NB4 (cell line): Measurements from ENCODE around the gene IFTAP.

ENCODE experiments used
- DNase-seq: peaks from one replicate; pipeline ENCODE4 v3.0.0; 2010; ENCODE audit warnings: low read depth
- H3K4me3 ChIP-seq: one replicate; pipeline ENCODE4 v1.5.1; 2011; ENCODE audit warnings: mild to moderate bottlenecking, low read depth, low read length, moderate library complexity
- MYC ChIP-seq: IDR thresholded peaks from 2 replicates; pipeline ENCODE4 v1.6.1; 2011; ENCODE audit warnings: low read depth, low read length
- POLR2A ChIP-seq: IDR thresholded peaks from 2 replicates; pipeline ENCODE4 v1.6.1; 2011; ENCODE audit warnings: mild to moderate bottlenecking; ENCODE audit not compliant: insufficient read length; ENCODE audit errors: extremely low read depth
- TF ChIP-seq, protein P1 (sequence below): IDR thresholded peaks from one replicate; pipeline ENCODE4 v1.5.1; 2012; ENCODE audit warnings: low read depth, low read length
- TF ChIP-seq, protein P2 (sequence below): IDR thresholded peaks from 2 replicates; pipeline ENCODE4 v1.6.1; 2011; ENCODE audit warnings: low read depth, low read length

Gene IFTAP

DNA sequence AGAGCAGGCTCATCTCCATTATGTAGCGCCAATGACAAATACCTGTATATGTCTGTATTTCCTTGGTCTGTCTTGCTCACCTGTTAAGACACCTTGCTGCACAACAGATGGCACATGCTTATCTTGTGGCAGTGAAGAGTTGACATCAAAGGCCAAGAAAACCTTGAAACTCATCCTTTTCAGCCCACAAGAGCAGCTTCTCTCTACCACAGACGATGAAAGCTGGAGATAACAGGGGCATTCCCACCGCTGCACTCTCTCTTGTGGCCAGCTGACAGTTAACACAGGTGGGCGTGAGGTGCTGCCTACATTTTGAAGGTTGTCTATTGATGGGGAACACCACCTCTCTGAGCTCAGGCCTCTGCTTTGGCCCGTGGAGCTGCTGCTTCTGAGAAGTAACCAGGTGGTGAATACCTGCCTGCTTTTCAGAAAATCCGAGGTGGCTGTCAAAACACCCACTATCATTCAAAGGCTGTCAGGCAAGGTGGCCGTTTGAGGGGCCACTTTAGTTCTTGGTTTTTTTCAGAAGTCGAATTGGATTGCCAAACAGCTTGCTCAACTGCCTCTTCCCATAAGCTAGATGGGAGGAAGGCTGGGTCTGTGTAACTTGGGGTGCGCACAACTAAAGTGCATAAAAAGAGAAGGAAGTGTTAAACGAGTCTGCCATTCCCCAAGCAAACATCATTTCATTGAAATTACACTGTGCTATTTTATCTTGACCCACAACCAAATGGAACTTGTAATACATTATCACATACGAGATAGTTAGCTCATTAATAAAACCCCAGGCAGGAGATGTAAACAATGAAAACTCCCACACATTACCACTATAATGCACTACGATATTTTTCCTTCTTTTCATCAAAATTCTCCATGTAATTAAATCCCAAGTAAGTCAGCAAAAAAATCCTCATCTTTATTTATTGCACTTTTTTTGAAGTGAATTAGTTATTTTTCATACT is 90.8 kb downstream of the IFTAP start:
- peak; percentile 22 for DNase-seq
- no peak for TF ChIP-seq MYC
- TF ChIP-seq, protein P1, sequence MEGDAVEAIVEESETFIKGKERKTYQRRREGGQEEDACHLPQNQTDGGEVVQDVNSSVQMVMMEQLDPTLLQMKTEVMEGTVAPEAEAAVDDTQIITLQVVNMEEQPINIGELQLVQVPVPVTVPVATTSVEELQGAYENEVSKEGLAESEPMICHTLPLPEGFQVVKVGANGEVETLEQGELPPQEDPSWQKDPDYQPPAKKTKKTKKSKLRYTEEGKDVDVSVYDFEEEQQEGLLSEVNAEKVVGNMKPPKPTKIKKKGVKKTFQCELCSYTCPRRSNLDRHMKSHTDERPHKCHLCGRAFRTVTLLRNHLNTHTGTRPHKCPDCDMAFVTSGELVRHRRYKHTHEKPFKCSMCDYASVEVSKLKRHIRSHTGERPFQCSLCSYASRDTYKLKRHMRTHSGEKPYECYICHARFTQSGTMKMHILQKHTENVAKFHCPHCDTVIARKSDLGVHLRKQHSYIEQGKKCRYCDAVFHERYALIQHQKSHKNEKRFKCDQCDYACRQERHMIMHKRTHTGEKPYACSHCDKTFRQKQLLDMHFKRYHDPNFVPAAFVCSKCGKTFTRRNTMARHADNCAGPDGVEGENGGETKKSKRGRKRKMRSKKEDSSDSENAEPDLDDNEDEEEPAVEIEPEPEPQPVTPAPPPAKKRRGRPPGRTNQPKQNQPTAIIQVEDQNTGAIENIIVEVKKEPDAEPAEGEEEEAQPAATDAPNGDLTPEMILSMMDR: no peak
- TF ChIP-seq POLR2A: no peak
- TF ChIP-seq, protein P2, sequence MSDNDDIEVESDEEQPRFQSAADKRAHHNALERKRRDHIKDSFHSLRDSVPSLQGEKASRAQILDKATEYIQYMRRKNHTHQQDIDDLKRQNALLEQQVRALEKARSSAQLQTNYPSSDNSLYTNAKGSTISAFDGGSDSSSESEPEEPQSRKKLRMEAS: no peak
- no peak overlapping the region for H3K4me3 ChIP-seq

DNA sequence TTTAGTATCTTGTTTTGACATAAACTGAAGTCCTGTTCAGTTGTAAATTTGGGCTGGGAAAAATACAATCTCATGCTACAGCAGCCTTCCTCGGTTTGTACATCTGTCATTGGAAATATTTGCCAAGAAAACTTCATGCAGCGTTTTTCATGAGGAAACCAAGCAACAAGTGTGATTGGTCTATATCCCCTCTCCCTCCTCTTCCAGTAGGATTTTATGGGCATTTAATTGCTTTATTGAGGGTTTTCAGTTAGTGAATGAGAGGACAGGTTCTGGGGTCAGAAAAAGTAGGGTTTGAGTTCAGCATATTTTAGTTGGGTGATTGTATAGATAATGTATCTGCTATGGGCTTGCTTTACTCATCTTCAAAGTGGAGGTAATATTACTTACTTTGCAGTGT is 93.8 kb downstream of the IFTAP start:
- no peak for TF ChIP-seq MYC
- TF ChIP-seq, protein P2: no peak
- no peak for TF ChIP-seq POLR2A
- TF ChIP-seq, protein P1: no peak
- no peak for DNase-seq
- no peak overlapping the region for H3K4me3 ChIP-seq

DNA sequence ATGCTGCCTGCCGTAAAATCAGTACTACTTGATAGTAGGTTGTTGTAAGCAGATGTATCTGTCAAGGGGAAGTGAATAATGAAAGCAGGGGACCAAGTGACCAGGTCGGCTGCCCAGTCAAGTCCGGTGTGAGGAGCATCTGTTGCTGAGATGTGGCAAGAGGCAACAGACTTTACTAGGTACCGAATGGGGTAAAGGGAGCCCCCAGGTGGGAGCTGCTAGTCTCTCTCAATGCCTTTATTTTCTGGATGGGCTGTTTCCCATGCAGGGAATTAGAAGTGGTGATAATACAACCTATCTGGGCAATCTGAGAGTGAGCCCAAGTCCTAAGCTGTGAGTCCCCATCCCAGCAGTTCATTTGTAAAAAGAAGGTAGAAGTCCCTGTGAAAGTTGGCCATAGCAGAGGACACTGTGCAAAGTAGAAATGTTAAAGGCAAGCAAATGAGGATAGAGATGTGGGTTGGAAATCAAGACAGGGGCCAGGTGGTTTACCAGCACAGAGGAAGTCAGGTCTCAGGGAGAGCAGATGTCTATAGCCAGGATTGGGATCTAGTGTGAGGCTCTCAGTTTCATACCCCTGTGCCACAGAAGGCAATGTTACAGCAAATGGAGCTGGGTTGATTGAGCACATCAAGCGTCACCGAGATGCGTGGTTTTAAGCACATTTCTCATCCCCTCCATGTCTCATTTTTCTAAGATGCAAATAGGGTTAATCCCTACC is 94.4 kb downstream of the IFTAP start:
- H3K4me3 ChIP-seq: no peak overlapping the region
- DNase-seq: no peak
- TF ChIP-seq, protein P2: no peak
- TF ChIP-seq, protein P1: no peak
- no peak for TF ChIP-seq POLR2A
- no peak for TF ChIP-seq MYC

DNA sequence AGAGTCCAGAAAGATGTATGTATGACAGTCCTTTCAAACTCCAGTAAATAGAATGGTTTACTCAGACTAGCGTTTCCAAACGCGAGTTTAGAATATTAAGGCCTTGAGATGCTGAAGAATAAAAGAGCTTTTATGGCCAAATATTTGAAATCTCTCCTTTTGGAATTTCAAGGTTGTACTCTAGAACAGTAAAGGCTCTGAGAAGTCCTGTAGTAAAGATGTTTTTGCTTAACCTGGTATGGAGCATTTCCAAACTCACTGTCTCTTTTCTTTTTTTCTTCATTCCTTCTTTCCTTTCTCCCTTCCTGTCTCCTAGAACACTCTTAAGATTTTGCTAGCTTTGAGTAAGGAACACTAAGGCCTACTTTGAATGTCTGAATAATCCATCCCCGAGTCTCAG is 95.1 kb downstream of the IFTAP start:
- H3K4me3 ChIP-seq: no peak overlapping the region
- TF ChIP-seq, protein P1: no peak
- TF ChIP-seq, protein P2: no peak
- TF ChIP-seq POLR2A: no peak
- TF ChIP-seq MYC: no peak
- DNase-seq: no peak

DNA sequence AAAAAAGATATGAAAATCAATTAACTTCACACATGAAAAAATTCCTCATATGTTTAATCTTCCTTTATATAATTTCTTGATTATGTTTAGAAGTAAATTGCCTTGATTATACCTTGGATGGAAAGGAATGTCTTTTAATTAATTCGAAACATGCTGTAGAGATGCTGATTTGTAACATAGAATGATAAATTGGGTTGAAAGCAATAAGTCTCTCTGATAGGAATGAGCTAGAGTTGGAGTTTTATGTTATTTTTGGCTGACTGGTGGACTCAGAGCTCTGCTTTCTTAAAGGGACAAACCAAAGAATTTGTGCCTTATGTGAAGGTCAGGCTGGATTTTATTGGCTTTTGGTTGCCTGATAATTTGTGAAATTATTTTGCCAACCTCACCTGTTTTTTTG is 98.4 kb downstream of the IFTAP start:
- no peak for TF ChIP-seq POLR2A
- TF ChIP-seq, protein P1: no peak
- TF ChIP-seq, protein P2: no peak
- no peak for TF ChIP-seq MYC
- no peak overlapping the region for H3K4me3 ChIP-seq
- DNase-seq: no peak
